Body of pancreas (tissue), 4 donors: ENCODE results near the gene RASL12.

ENCODE experiments used
- CTCF ChIP-seq, 7 experiments: fragments of 450-650 bp in 4 of 7; fragments of 200-600 bp in 3 of 7; sonication (generic) in 3 of 7; IDR thresholded peaks; one replicate each; pipeline ENCODE4 v1.5.1; 2016 to 2019; ENCODE audit warnings: antibody characterized with exemption in 7 of 7
- POLR2A ChIP-seq, 3 donors: fragments of 450-650 bp; IDR thresholded peaks; one replicate each; pipeline ENCODE4 v1.6.1; 2016; ENCODE audit warnings: antibody characterized with exemption in 3 of 3, mild to moderate bottlenecking in 2 of 3

GRCh38 chr15:65115086-65115485 is 47.3 kb upstream of the RASL12 start, which contains the start of gene UBAP1L:
- no peak for TF ChIP-seq CTCF (IDR thresholded peaks at IDR 0.05)
- TF ChIP-seq POLR2A (IDR thresholded peaks at IDR 0.05), result no peak
